ENCODE results near the gene NAALAD2.
"Not testable (repeated sequence)": the region's sequence is repeated elsewhere in the genome, so short reads cannot be mapped to it uniquely, and the experiment has no call there.

NAALAD2 gene

GRCh38 chr11:90134478-90135003, at the start of gene NAALAD2:
NAALAD2 (plus strand) TSS chr11:90134663; CDS start chr11:90134759, 96 bp downstream.
- Mint-ChIP-seq H3K9me3 (no peaks in the 10 kb centered on the region), H3K27ac (no peak within 1 kb of the TSS), H3K4me3 (peak within 1 kb of the TSS; percentile 44), H3K36me3 (ENCODE audit: low read depth) (no peaks in the 10 kb centered on the region), H3K4me1 (ENCODE audit: low read depth) (peaks cover 15% of the 10 kb centered on the region), H3K27me3 (peaks cover 63% of the 10 kb centered on the region)
- DNase-seq = peak; percentile 25

- not testable (repeated sequence) for DNase-seq; H3K36me3 Mint-ChIP-seq (ENCODE audit: low read depth); H3K9me3 Mint-ChIP-seq; H3K27me3 Mint-ChIP-seq; H3K27ac Mint-ChIP-seq; H3K4me1 Mint-ChIP-seq (ENCODE audit: low read depth); H3K4me3 Mint-ChIP-seq
These were observed 48.8 kb upstream of the NAALAD2 start, which contains the start of gene UBTFL1 for GRCh38 chr11:90085650-90086049. UBTFL1 (plus strand) TSS chr11:90085950; CDS start chr11:90085950, 0 bp downstream.

- H3K27me3 Mint-ChIP-seq; H3K4me1 Mint-ChIP-seq (ENCODE audit: low read depth); H3K4me3 Mint-ChIP-seq; H3K9me3 Mint-ChIP-seq; H3K27ac Mint-ChIP-seq; DNase-seq; H3K36me3 Mint-ChIP-seq (ENCODE audit: low read depth): not testable (repeated sequence)
These were observed 45.7 kb upstream of the NAALAD2 start for GRCh38 chr11:90088731-90089130.

GRCh38 chr11:90095230-90095924, 39.1 kb upstream of the NAALAD2 start:
- H3K9me3 Mint-ChIP-seq; DNase-seq; H3K4me3 Mint-ChIP-seq; H3K27me3 Mint-ChIP-seq; H3K27ac Mint-ChIP-seq; H3K36me3 Mint-ChIP-seq (ENCODE audit: low read depth): not testable (repeated sequence)
- H3K4me1 Mint-ChIP-seq (ENCODE audit: low read depth) = peaks cover 10% of the 10 kb centered on the region

GRCh38 chr11:90098261-90098660, 36.2 kb upstream of the NAALAD2 start:
- not testable (repeated sequence) for DNase-seq; H3K27me3 Mint-ChIP-seq; H3K4me3 Mint-ChIP-seq; H3K36me3 Mint-ChIP-seq (ENCODE audit: low read depth); H3K27ac Mint-ChIP-seq; H3K9me3 Mint-ChIP-seq
- peaks cover 18% of the 10 kb centered on the region for H3K4me1 Mint-ChIP-seq (ENCODE audit: low read depth)

- DNase-seq = no peak
- Mint-ChIP-seq H3K36me3 (ENCODE audit: low read depth) (no peaks in the 10 kb centered on the region), H3K4me3 (peak overlapping the region; percentile 10), H3K4me1 (ENCODE audit: low read depth) (peaks cover 18% of the 10 kb centered on the region), H3K9me3 (no peaks in the 10 kb centered on the region), H3K27ac (peak overlapping the region; percentile 11), H3K27me3 (no peaks in the 10 kb centered on the region)
These were observed 34.0 kb upstream of the NAALAD2 start for GRCh38 chr11:90100431-90100830.

GRCh38 chr11:90113541-90113940, 20.9 kb upstream of the NAALAD2 start:
- Mint-ChIP-seq H3K36me3 (ENCODE audit: low read depth) (no peaks in the 10 kb centered on the region), H3K9me3 (no peaks in the 10 kb centered on the region), H3K27ac (no peak overlapping the region), H3K4me3 (no peak overlapping the region), H3K4me1 (ENCODE audit: low read depth) (no peaks in the 10 kb centered on the region), H3K27me3 (no peaks in the 10 kb centered on the region)
- DNase-seq = no peak

GRCh38 chr11:90120191-90120590, 14.3 kb upstream of the NAALAD2 start:
- peaks cover 3% of the 10 kb centered on the region for H3K27me3 Mint-ChIP-seq
- H3K4me3 Mint-ChIP-seq = no peak overlapping the region
- no peak overlapping the region for H3K27ac Mint-ChIP-seq
- no peaks in the 10 kb centered on the region for H3K9me3 Mint-ChIP-seq
- no peaks in the 10 kb centered on the region for H3K36me3 Mint-ChIP-seq (ENCODE audit: low read depth)
- DNase-seq = no peak
- no peaks in the 10 kb centered on the region for H3K4me1 Mint-ChIP-seq (ENCODE audit: low read depth)

- no peak for DNase-seq
- no peak overlapping the region for H3K27ac Mint-ChIP-seq
- H3K4me1 Mint-ChIP-seq (ENCODE audit: low read depth) = no peaks in the 10 kb centered on the region
- no peaks in the 10 kb centered on the region for H3K36me3 Mint-ChIP-seq (ENCODE audit: low read depth)
- H3K9me3 Mint-ChIP-seq = no peaks in the 10 kb centered on the region
- H3K4me3 Mint-ChIP-seq = no peak overlapping the region
- H3K27me3 Mint-ChIP-seq = peaks cover 22% of the 10 kb centered on the region
These were observed 10.1 kb upstream of the NAALAD2 start for GRCh38 chr11:90124371-90124770.

- Mint-ChIP-seq H3K36me3 (ENCODE audit: low read depth) (no peaks in the 10 kb centered on the region), H3K4me1 (ENCODE audit: low read depth) (no peaks in the 10 kb centered on the region), H3K9me3 (no peaks in the 10 kb centered on the region), H3K4me3 (no peak overlapping the region), H3K27ac (no peak overlapping the region), H3K27me3 (peaks cover 25% of the 10 kb centered on the region)
- no peak for DNase-seq
These were observed 9.5 kb upstream of the NAALAD2 start for GRCh38 chr11:90124946-90125345.

- Mint-ChIP-seq H3K4me3 (peak overlapping the region; percentile 44), H3K4me1 (ENCODE audit: low read depth) (peaks cover 15% of the 10 kb centered on the region), H3K9me3 (no peaks in the 10 kb centered on the region), H3K27ac (no peak overlapping the region), H3K36me3 (ENCODE audit: low read depth) (no peaks in the 10 kb centered on the region), H3K27me3 (peaks cover 65% of the 10 kb centered on the region)
- no peak for DNase-seq
These were observed 644 bp upstream of the NAALAD2 start for GRCh38 chr11:90133560-90134477.

GRCh38 chr11:90135016-90135415, 553 bp downstream of the NAALAD2 start:
- Mint-ChIP-seq H3K4me1 (ENCODE audit: low read depth) (peaks cover 15% of the 10 kb centered on the region), H3K27ac (no peak overlapping the region), H3K4me3 (peak overlapping the region; percentile 44), H3K27me3 (peaks cover 64% of the 10 kb centered on the region), H3K9me3 (no peaks in the 10 kb centered on the region), H3K36me3 (ENCODE audit: low read depth) (no peaks in the 10 kb centered on the region)
- no peak for DNase-seq

GRCh38 chr11:90148900-90149299, 14.4 kb downstream of the NAALAD2 start:
- Mint-ChIP-seq H3K36me3 (ENCODE audit: low read depth) (no peaks in the 10 kb centered on the region), H3K9me3 (no peaks in the 10 kb centered on the region), H3K27ac (no peak overlapping the region), H3K4me1 (ENCODE audit: low read depth) (no peaks in the 10 kb centered on the region), H3K4me3 (no peak overlapping the region), H3K27me3 (peaks cover 15% of the 10 kb centered on the region)
- DNase-seq = no peak

- H3K27ac Mint-ChIP-seq; H3K4me3 Mint-ChIP-seq; H3K9me3 Mint-ChIP-seq; H3K4me1 Mint-ChIP-seq (ENCODE audit: low read depth); H3K36me3 Mint-ChIP-seq (ENCODE audit: low read depth); DNase-seq: not testable (repeated sequence)
- H3K27me3 Mint-ChIP-seq = peaks cover 14% of the 10 kb centered on the region
These were observed 32.6 kb downstream of the NAALAD2 start for GRCh38 chr11:90166982-90167573.

All from activated T-cell treated with anti-CD3 and anti-CD28 coated beads, Interleukin-2, amount 50 U/mL, for 24 hours (primary cell).